ENCODE data around the gene INO80C.

The INO80C gene

DNA sequence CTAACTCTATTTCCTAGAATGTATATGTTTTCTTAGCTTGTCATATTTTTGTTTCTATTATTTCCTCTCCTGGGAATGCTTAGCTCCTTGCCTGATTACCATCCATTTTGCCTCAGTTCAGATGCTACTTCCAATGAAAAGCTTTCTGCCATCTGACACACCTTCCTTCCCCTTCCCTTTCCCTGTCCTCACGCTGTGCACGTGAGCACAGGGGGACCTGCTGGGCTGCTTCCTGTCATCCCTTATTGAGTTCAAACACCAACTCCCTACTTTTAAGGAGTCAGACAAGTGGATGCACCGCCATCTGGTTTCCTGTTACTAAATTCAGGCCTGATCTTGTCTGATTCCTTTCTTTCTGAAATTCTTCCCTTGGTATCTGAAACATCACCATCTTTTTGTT is 2.4 kb upstream of the INO80C start:
- Histone ChIP-seq H3K27ac (no peak overlapping the region), H3K4me3 (no peak overlapping the region)
- DNase-seq (ENCODE audit: low spot score) = peak; percentile 29
- TF ChIP-seq, protein P1, sequence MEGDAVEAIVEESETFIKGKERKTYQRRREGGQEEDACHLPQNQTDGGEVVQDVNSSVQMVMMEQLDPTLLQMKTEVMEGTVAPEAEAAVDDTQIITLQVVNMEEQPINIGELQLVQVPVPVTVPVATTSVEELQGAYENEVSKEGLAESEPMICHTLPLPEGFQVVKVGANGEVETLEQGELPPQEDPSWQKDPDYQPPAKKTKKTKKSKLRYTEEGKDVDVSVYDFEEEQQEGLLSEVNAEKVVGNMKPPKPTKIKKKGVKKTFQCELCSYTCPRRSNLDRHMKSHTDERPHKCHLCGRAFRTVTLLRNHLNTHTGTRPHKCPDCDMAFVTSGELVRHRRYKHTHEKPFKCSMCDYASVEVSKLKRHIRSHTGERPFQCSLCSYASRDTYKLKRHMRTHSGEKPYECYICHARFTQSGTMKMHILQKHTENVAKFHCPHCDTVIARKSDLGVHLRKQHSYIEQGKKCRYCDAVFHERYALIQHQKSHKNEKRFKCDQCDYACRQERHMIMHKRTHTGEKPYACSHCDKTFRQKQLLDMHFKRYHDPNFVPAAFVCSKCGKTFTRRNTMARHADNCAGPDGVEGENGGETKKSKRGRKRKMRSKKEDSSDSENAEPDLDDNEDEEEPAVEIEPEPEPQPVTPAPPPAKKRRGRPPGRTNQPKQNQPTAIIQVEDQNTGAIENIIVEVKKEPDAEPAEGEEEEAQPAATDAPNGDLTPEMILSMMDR (IDR thresholded peaks at IDR 0.05) = no peak

DNA sequence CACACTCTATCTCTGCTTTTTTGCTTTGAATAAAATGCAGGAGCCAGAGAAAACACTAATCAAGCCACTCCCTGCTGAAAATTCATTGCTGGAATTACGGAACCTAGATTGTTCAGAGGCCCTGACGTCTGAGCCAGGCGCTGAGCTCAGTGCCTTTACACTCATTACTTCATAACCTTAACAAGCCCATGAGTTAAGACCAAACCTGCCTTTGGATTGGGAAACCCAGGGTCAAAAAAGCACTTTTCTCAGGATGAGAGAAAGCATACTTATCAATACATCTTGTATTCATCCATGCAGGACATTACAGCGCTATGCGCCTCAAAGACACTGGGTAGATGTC is 762 bp downstream of the INO80C start:
- Histone ChIP-seq H3K27ac (peak overlapping the region; percentile 89 to 91), H3K4me3 (peak overlapping the region; percentile 81)
- no peak for DNase-seq (ENCODE audit: low spot score)
- TF ChIP-seq, protein P1 (IDR thresholded peaks at IDR 0.05) = no peak

DNA sequence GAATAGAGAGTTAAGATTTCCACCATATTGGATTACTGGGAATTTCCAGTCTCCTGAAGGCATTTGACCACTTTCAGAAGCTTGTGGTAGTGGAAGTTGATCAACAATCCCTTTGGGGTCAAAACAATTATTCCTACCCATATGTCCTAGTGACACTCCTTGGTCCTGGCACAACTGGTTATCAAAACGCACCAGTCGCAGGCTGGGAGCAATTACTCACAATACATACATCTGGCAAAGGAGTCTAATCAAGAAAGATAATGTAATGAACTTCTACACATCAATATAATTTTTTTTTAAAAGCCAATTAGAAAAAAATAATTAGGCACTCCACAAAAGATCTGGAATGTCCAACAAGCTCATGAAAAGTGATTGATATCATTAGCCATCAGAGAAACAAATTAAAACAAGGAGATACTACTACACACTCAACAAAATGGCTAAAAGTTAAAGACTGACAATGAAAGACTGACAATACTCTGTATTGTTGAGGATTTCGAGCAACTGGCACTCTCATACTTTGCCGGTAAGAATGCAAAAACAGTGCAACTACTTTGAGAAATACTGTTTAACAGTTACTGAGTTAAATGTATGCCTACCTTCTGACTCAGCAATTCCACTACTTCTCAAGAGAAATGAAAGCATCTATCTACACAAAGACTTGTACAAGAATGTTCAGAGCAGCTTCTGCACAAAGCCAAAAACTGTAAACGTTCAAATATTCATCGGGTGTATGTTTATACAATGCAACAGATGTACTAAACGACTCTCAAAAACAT is 2.0 kb downstream of the INO80C start:
- Histone ChIP-seq H3K27ac (no peak overlapping the region), H3K4me3 (no peak overlapping the region)
- TF ChIP-seq, protein P1 (IDR thresholded peaks at IDR 0.05) = no peak
- DNase-seq (ENCODE audit: low spot score) = no peak

DNA sequence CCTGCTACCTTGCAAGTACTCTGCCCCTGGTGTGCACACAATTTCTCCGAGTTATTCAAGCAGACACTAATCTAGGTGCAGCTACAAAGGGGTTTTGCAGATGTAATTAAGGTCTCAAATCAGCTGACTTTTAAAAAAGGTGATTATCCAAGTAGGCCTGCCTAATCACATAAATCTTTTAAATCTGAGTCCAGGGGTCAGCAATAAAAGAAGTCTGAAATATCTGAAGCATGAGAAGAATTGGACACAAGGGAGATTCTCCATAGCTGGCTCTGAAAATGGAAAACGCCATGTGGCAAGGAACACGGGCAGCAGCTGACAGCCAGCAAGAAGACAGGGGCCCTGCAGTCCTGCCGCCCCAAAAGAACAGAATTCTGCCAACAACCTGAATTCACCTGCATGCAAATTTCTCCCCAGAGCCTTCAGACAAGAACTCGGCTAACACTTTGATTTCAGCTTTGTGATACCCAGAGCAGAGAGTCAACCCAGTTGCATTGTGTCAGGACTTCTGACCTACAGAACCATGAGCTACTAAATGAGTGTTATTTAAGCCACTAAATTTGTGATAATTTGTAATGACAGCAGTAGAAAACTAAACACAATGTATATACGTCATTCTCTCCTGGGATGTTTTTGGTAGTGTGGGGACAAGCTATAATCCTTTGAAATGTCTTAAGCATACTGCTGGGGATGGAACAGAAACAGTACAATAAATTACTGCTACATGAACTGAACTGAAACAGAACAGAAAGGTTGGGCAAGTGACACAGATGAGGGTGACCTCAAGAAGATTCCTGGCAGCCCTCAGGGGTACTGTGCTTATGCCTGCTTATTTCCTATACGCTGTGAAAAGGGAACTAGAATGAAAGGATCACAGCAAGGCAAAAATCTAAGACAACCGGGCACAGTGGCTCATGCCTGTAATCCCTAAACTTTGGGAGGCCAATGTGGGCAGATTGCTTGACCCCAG is 3.2 kb downstream of the INO80C start:
- TF ChIP-seq, protein P1 (IDR thresholded peaks at IDR 0.05) = no peak
- no peak for DNase-seq (ENCODE audit: low spot score)
- H3K4me3 ChIP-seq = no peak overlapping the region
- H3K27ac ChIP-seq = no peak overlapping the region

DNA sequence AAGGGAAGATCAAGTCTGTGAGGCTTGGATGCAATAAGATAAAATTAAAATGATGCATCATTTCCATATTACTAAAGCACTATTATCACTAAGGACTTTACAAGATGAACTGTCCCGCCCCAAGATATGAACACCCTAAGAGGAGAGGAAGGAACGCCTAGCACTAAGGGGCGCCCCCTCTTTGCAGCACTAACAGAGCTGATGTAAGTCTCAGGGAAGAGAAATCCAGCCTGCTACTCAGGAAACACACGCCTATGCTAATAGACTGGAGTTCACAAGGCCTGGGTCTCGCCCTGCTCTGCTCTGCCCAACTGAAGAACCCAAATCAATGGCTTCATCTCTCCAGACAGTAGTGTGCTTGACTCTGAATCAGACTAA is 6.1 kb downstream of the INO80C start:
- no peak for DNase-seq (ENCODE audit: low spot score)
- Histone ChIP-seq H3K27ac (no peak overlapping the region), H3K4me3 (no peak overlapping the region)
- TF ChIP-seq, protein P1 (IDR thresholded peaks at IDR 0.05) = no peak

DNA sequence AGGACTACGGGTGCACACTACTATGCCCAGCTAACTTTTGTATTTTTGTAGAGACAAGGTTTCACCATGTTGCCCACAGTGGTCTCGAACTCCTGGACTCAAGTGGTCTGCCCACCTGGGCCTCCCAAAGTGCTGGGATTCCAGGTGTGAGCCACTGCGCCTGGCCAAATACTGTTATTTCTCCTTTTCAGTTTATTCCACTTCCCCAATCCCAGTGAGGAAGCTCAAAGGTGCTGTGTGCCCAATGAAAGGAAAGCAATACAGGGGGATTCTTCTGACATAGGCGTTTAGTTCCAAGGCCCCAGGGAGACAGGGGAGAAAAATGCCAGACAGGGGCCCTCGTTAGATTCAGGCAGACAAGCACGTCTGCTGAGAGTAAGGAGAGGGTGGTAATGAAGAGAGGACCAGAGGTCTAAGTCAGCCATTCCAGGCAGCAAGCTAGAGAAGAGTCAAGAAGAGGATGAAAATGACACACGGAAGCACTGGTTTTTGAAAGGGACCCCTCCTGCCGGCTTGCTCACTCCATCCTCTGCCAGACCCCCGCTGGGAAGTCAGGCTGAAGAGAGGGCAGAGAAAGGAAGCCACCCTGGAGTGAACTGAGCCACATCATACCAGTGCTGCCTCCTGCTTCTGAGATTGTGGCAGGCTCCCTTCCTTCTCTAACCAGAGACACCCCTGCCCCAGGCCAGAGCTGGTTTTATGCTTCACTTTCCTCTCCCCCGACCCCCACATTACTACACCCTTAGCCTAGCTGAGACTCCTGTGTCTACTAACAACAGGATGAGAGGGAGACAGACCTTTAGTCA is 6.7 kb downstream of the INO80C start:
- Histone ChIP-seq H3K4me3 (no peak overlapping the region), H3K27ac (no peak overlapping the region)
- TF ChIP-seq, protein P1 (IDR thresholded peaks at IDR 0.05) = no peak
- no peak for DNase-seq (ENCODE audit: low spot score)
